Activated T-cell treated with anti-CD3 and anti-CD28 coated beads, Interleukin-2, amount 50 U/mL, for 72 hours (primary cell): Measurements from ENCODE around the gene ADRM1. TPM values are rescaled to one million over a fixed set of nuclear protein-coding genes. Genes with fewer than 3 reads are reported as not detected.

Experiments used
- ATAC-seq, 2 donors: fragments of 150-1000 bp; cut with Tn5 transposase; replicated peaks in 1 of 2; 2 replicates each; pipeline ENCODE4 v1.10.0; 2021; ENCODE audit warnings: moderate library complexity in 2 of 2, mild to moderate bottlenecking in 1 of 2
- DNase-seq, 2 donors: peaks; one replicate each; pipeline ENCODE4 v3.0.0; 2021 to 2022; ENCODE audit warnings: mixed read lengths in 1 of 2
- H3K27ac Mint-ChIP-seq: one replicate; pipeline ENCODE4 v1.8.0; 2022; ENCODE audit warnings: mild to moderate bottlenecking, moderate library complexity, mixed read lengths
- H3K27me3 Mint-ChIP-seq: one replicate; pipeline ENCODE4 v1.8.0; 2022; ENCODE audit warnings: low read depth, mixed read lengths
- H3K36me3 Mint-ChIP-seq, 2 donors: one replicate each; pipeline ENCODE4 v1.8.0; 2022; ENCODE audit warnings: mixed read lengths in 2 of 2, mild to moderate bottlenecking in 1 of 2; ENCODE audit not compliant: insufficient read depth in 2 of 2
- H3K4me1 Mint-ChIP-seq: one replicate; pipeline ENCODE4 v1.8.0; 2022; ENCODE audit warnings: low read depth, mixed read lengths
- H3K4me3 Mint-ChIP-seq, 2 donors: one replicate each; pipeline ENCODE4 v1.8.0; 2022; ENCODE audit warnings: mild to moderate bottlenecking in 2 of 2, mixed read lengths in 2 of 2, moderate library complexity in 2 of 2
- H3K9me3 Mint-ChIP-seq, 2 donors: one replicate each; pipeline ENCODE4 v1.8.0; 2022; ENCODE audit warnings: mixed read lengths in 2 of 2
- total RNA-seq, 2 donors: library from RNA; stranded (reverse); gene quantifications; one replicate each; pipeline ENCODE4 v1.2.3, GENCODE V29; 2022

ADRM1 gene
- total RNA-seq, 2 donors from 2014 or later = 95.4 to 114 TPM

- no peak for DNase-seq
- no peaks in the 10 kb centered on the region for H3K27me3 Mint-ChIP-seq
- H3K36me3 Mint-ChIP-seq = peaks cover 5 to 6% of the 10 kb centered on the region in 2 donors
- H3K27ac Mint-ChIP-seq = no peak overlapping the region
- H3K9me3 Mint-ChIP-seq = peaks cover 4 to 7% of the 10 kb centered on the region in 2 donors
- no peaks in the 10 kb centered on the region for H3K4me1 Mint-ChIP-seq
- no peak for ATAC-seq
- H3K4me3 Mint-ChIP-seq = no peak overlapping the region
Observed at GRCh38 chr20:62352402-62353288, 49.8 kb downstream of the ADRM1 start.

GRCh38 chr20:62353289-62354030 lies 50.7 kb downstream of the ADRM1 start:
- Mint-ChIP-seq H3K4me1 (no peaks in the 10 kb centered on the region), H3K27ac (no peak overlapping the region), H3K9me3 (peaks cover 4 to 5% of the 10 kb centered on the region in 2 donors), H3K4me3 (no peak overlapping the region), H3K36me3 (peaks cover 4 to 5% of the 10 kb centered on the region in 2 donors), H3K27me3 (no peaks in the 10 kb centered on the region)
- ATAC-seq (no peak), DNase-seq (no peak)

- no peak for DNase-seq
- Mint-ChIP-seq H3K27me3 (no peaks in the 10 kb centered on the region), H3K27ac (no peak overlapping the region), H3K36me3 (peaks cover 2% of the 10 kb centered on the region in 2 donors), H3K4me3 (no peak overlapping the region), H3K9me3 (peaks cover 2% of the 10 kb centered on the region in 2 donors), H3K4me1 (no peaks in the 10 kb centered on the region)
- ATAC-seq = no peak
Observed at GRCh38 chr20:62354031-62354808, 51.4 kb downstream of the ADRM1 start.

- no peak overlapping the region for H3K27ac Mint-ChIP-seq
- ATAC-seq (no peak), DNase-seq (no peak)
- no peaks in the 10 kb centered on the region for H3K4me1 Mint-ChIP-seq
- no peaks in the 10 kb centered on the region for H3K27me3 Mint-ChIP-seq
- H3K9me3 Mint-ChIP-seq = no peaks in the 10 kb centered on the region
- no peak overlapping the region for H3K4me3 Mint-ChIP-seq
- no peaks in the 10 kb centered on the region for H3K36me3 Mint-ChIP-seq
Observed at GRCh38 chr20:62354811-62355341, 52.1 kb downstream of the ADRM1 start.

- Mint-ChIP-seq H3K36me3 (no peaks in the 10 kb centered on the region), H3K4me3 (no peak overlapping the region), H3K4me1 (no peaks in the 10 kb centered on the region), H3K27ac (no peak overlapping the region), H3K9me3 (no peaks in the 10 kb centered on the region), H3K27me3 (no peaks in the 10 kb centered on the region)
- ATAC-seq (no peak), DNase-seq (no peak)
Observed at GRCh38 chr20:62355516-62355877, 52.7 kb downstream of the ADRM1 start.

GRCh38 chr20:62355878-62356588 lies 53.2 kb downstream of the ADRM1 start:
- DNase-seq (no peak), ATAC-seq (no peak)
- Mint-ChIP-seq H3K27ac (no peak overlapping the region), H3K36me3 (no peaks in the 10 kb centered on the region), H3K4me1 (no peaks in the 10 kb centered on the region), H3K9me3 (no peaks in the 10 kb centered on the region), H3K27me3 (no peaks in the 10 kb centered on the region), H3K4me3 (no peak overlapping the region)

- no peak for DNase-seq
- Mint-ChIP-seq H3K27ac (no peak overlapping the region), H3K9me3 (no peaks in the 10 kb centered on the region), H3K4me3 (no peak overlapping the region), H3K36me3 (no peaks in the 10 kb centered on the region), H3K4me1 (no peaks in the 10 kb centered on the region), H3K27me3 (no peaks in the 10 kb centered on the region)
- ATAC-seq = no peak
Observed at GRCh38 chr20:62356589-62357186, 53.9 kb downstream of the ADRM1 start.

- no peaks in the 10 kb centered on the region for H3K27me3 Mint-ChIP-seq
- no peaks in the 10 kb centered on the region for H3K36me3 Mint-ChIP-seq
- H3K9me3 Mint-ChIP-seq = no peaks in the 10 kb centered on the region
- ATAC-seq (no peak), DNase-seq (no peak)
- no peak overlapping the region for H3K27ac Mint-ChIP-seq
- H3K4me3 Mint-ChIP-seq = no peak overlapping the region
- H3K4me1 Mint-ChIP-seq = no peaks in the 10 kb centered on the region
Observed at GRCh38 chr20:62357187-62357667, 54.4 kb downstream of the ADRM1 start.

GRCh38 chr20:62357681-62358080 lies 54.9 kb downstream of the ADRM1 start:
- no peaks in the 10 kb centered on the region for H3K4me1 Mint-ChIP-seq
- H3K36me3 Mint-ChIP-seq = no peaks in the 10 kb centered on the region
- H3K27ac Mint-ChIP-seq = no peak overlapping the region
- H3K9me3 Mint-ChIP-seq = no peaks in the 10 kb centered on the region
- ATAC-seq (no peak), DNase-seq (no peak)
- no peak overlapping the region for H3K4me3 Mint-ChIP-seq
- H3K27me3 Mint-ChIP-seq = no peaks in the 10 kb centered on the region

Other genes with a start within 250 kb of the ADRM1 start
- 10 to 100 TPM; 15.7 to 21.5 TPM for gene TAF4, start 237.1 kb upstream of the ADRM1 start, total RNA-seq
- gene LSM14B, start 180.5 kb upstream of the ADRM1 start, total RNA-seq = 10 to 100 TPM; 37.2 to 45.3 TPM
- 100 to 1,000 TPM; 220 to 234 TPM for gene PSMA7, start 159.6 kb upstream of the ADRM1 start, total RNA-seq
- gene SS18L1, start 159.2 kb upstream of the ADRM1 start, total RNA-seq = 10 to 100 TPM; 16.1 to 19.8 TPM
- 10 to 100 TPM; 28.3 to 48.2 TPM for gene MTG2, start 120.0 kb upstream of the ADRM1 start, total RNA-seq
- gene HRH3, start 82.7 kb upstream of the ADRM1 start, total RNA-seq = not detected
- 10 to 100 TPM; 40.6 to 44.2 TPM for gene OSBPL2, start 64.5 kb upstream of the ADRM1 start, total RNA-seq
- gene LAMA5, start 64.3 kb downstream of the ADRM1 start, total RNA-seq = under 1 TPM; 0.86 to 0.99 TPM
- gene RPS21, start 84.1 kb downstream of the ADRM1 start, total RNA-seq = 1,000 to 10,000 TPM; 2,573 to 2,599 TPM
- gene CABLES2, start 104.3 kb downstream of the ADRM1 start, total RNA-seq = 1 to 10 TPM; 7.1 to 8.3 TPM
- gene RBBP8NL, start 124.5 kb downstream of the ADRM1 start, total RNA-seq = not detected
- gene GATA5, start 173.0 kb downstream of the ADRM1 start, total RNA-seq = not detected